Common myeloid progenitor, CD34-positive (primary cell): ENCODE data around the gene IFNA4.
"Not testable (repeated sequence)": the region's sequence is repeated elsewhere in the genome, so short reads cannot be mapped to it uniquely, and the experiment has no call there.

Experiments used
- CTCF ChIA-PET: fragments of 350-600 bp; sonication (Branson Sonifier 250); formaldehyde crosslinking; loops from one replicate; lab custom pipeline; 2021; ENCODE audit warnings: antibody characterized with exemption; lab: Charles Lee
- POLR2A ChIA-PET: fragments of 350-600 bp; sonication (Branson Sonifier 250); formaldehyde crosslinking; loops from one replicate; lab custom pipeline; 2021; ENCODE audit warnings: antibody characterized with exemption; lab: Charles Lee
- DNase-seq, 3 donors: peaks; one replicate each; pipeline versions ENCODE4 v3.0.0 to v3.0.0-alpha.2; 2013
- H3K27ac ChIP-seq, 2 experiments: 1 replicate in 1 of 2; 2 replicates in 1 of 2; pipeline ENCODE4 v1.7.0; 2013; ENCODE audit warnings: inconsistent platforms in 2 of 2, low read length in 2 of 2, mild to moderate bottlenecking in 2 of 2, low read depth in 1 of 2, moderate library complexity in 1 of 2; ENCODE audit not compliant: severe bottlenecking in 2 of 2, insufficient read depth in 1 of 2, poor library complexity in 1 of 2
- H3K27me3 ChIP-seq, 5 experiments: replicated peaks in 2 of 5; 1 replicate in 3 of 5; 2 replicates in 2 of 5; pipeline versions ENCODE4 v1.6.1 to v1.7.0; 2013; ENCODE audit warnings: low read length in 4 of 5, mild to moderate bottlenecking in 2 of 5, moderate library complexity in 2 of 5, inconsistent platforms in 1 of 5; ENCODE audit not compliant: insufficient read depth in 5 of 5, control insufficient read depth in 4 of 5
- H3K36me3 ChIP-seq, 4 experiments: 1 replicate in 2 of 4; 2 replicates in 2 of 4; pipeline versions ENCODE4 v1.6.1 to v1.7.0; 2013; ENCODE audit warnings: low read length in 3 of 4, control low read depth in 1 of 4, mild to moderate bottlenecking in 1 of 4; ENCODE audit not compliant: control insufficient read depth in 4 of 4, insufficient read depth in 4 of 4
- H3K4me1 ChIP-seq, 4 experiments: 1 replicate in 3 of 4; 2 replicates in 1 of 4; pipeline versions ENCODE4 v1.6.1 to v1.7.1; 2013; ENCODE audit warnings: low read length in 3 of 4, mild to moderate bottlenecking in 3 of 4, control low read depth in 1 of 4, inconsistent platforms in 1 of 4, moderate library complexity in 1 of 4; ENCODE audit not compliant: control insufficient read depth in 4 of 4, insufficient read depth in 4 of 4; ENCODE audit errors: control extremely low read depth in 1 of 4
- H3K4me3 ChIP-seq, 7 experiments: 1 replicate in 4 of 7; 2 replicates in 3 of 7; pipeline versions ENCODE4 v1.5.1 to v1.7.0; 2013; ENCODE audit warnings: mild to moderate bottlenecking in 7 of 7, low read length in 6 of 7, moderate library complexity in 6 of 7, inconsistent platforms in 2 of 7, low read depth in 2 of 7, control low read depth in 1 of 7; ENCODE audit not compliant: insufficient read depth in 4 of 7, control insufficient read depth in 1 of 7; ENCODE audit errors: extremely low read depth in 1 of 7
- H3K9me3 ChIP-seq, 5 experiments: 1 replicate in 4 of 5; 2 replicates in 1 of 5; pipeline versions ENCODE4 v1.6.1 to v1.7.1; 2013; ENCODE audit warnings: low read length in 4 of 5, mild to moderate bottlenecking in 2 of 5, inconsistent platforms in 1 of 5, low read depth in 1 of 5, moderate library complexity in 1 of 5; ENCODE audit not compliant: control insufficient read depth in 4 of 5, insufficient read depth in 2 of 5; ENCODE audit errors: control extremely low read depth in 1 of 5
- WGBS: methylation state at CpG from one replicate; pipeline ENCODE4 v1.1.5; 2013; ENCODE audit not compliant: insufficient coverage; 5-methylcytosine and 5-hydroxymethylcytosine counted together

Gene IFNA4

GRCh38 chr9:21213411-21214326, 26.3 kb upstream of the IFNA4 start:
- H3K27ac ChIP-seq, H3K9me3 ChIP-seq, POLR2A ChIA-PET, H3K4me1 ChIP-seq, H3K36me3 ChIP-seq, H3K27me3 ChIP-seq: not testable (repeated sequence)
- peak; percentile 24 to 62 (median 59) for DNase-seq
- peak overlapping the region in 1 of 7 experiments; percentile 42 for H3K4me3 ChIP-seq
- CTCF ChIA-PET: interaction anchor here (0.5 to 1.6 kb wide), 7 partner anchors 10 to 238 kb away, joined by 3 to 5 read pairs (median 3); no protein-coding TSS in a partner anchor
- WGBS: 75% methylated on average over 1 of the region's 5 CpGs

GRCh38 chr9:21212160-21212559, 24.8 kb upstream of the IFNA4 start:
- H3K36me3 ChIP-seq, DNase-seq, H3K4me3 ChIP-seq, H3K4me1 ChIP-seq, H3K9me3 ChIP-seq, H3K27ac ChIP-seq, POLR2A ChIA-PET, H3K27me3 ChIP-seq: not testable (repeated sequence)
- CTCF ChIA-PET: interaction anchor here (0.6 to 2.4 kb wide), 5 partner anchors 8 to 101 kb away, joined by 3 to 5 read pairs (median 5); no protein-coding TSS in a partner anchor
- 100% methylated on average over 1 of the region's 2 CpGs for WGBS

DNA sequence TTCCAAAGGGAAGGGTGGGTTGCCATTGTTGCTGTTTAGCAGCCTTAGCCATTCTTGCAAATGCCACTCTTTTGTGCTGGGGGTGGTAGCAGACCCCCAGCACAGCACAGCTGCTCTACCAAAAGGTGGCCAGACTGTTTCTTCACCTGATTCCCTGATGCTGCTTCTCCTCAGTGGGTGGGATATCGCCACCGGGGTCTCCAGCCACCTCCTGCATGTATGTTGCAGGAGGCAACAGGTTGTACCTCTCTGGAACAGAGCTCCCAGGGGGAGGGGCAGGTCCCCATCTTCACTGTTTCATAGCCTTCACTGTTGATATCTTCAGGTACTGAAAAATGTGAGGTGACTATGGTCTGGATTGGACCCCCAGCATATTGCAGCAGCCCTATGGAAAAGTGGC, 23.4 kb upstream of the IFNA4 start:
- H3K36me3 ChIP-seq, DNase-seq, H3K4me3 ChIP-seq, H3K27me3 ChIP-seq, H3K9me3 ChIP-seq, H3K27ac ChIP-seq, POLR2A ChIA-PET, H3K4me1 ChIP-seq: not testable (repeated sequence)
- CTCF ChIA-PET: interaction anchor here (1.0 to 2.4 kb wide), 3 partner anchors 8 to 31 kb away, joined by 3 to 5 read pairs (median 4); partner anchors contain the start of gene IFNA7
- no CpG with 5 or more reads among the region's 2 CpGs for WGBS

DNA sequence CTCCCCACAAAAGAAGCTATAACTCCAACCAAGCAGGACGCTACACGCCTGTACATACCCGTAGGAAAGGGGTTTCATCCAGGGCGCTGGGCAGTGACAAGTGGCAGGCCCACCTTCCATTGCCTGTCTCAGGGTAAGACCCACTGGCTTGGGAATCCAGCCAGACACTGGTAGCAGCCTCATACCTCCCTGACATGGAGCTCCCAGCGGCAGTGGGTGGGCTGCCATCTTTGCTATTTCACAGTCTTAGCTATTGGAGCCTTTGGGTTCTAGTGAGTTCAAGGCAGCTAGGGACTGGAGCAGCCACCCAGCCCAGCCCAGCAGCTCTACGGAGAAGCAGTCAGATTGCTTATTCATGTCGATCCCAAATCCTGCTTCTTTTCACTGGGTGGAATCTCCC, 22.9 kb upstream of the IFNA4 start:
- H3K9me3 ChIP-seq: no peaks in the 10 kb centered on the region
- WGBS: 100% methylated on average over 7 of the region's 7 CpGs
- no peak overlapping the region for H3K4me3 ChIP-seq
- no peaks in the 10 kb centered on the region for H3K4me1 ChIP-seq
- no peak for DNase-seq
- no peak overlapping the region for H3K27ac ChIP-seq
- ChIA-PET POLR2A (no interaction called here), CTCF (interaction anchor here (1.0 to 1.2 kb wide), 2 partner anchors 8 to 15 kb away, joined by 3 to 4 read pairs; partner anchors contain the start of gene IFNA7)
- no peaks in the 10 kb centered on the region for H3K36me3 ChIP-seq
- no peaks in the 10 kb centered on the region for H3K27me3 ChIP-seq

DNA sequence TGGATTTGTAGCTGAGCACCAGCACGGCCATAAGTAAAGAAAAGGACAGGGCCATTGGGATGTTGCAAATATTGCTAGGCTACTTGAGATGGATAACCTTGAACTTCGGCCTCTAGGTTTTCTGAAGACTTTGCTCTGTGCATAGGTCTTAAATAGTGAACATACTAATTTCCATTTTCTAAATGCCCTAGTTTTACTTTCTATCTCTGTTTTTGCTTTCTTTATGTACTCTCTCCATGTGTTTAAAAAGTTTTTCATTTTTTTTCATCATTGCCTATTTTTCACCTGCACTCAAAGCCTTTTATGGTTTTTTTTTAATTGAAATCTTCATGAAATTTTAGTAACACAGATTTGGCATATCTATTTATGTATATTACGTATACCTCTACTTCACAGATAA, 19.7 kb upstream of the IFNA4 start, which contains the start of gene IFNA10:
Gene IFNA10, minus strand, starts transcription at position 101 of the 400 bp plus-strand sequence. Its CDS starts 46 bp downstream, at position 55.
- H3K27ac ChIP-seq, H3K4me3 ChIP-seq, H3K27me3 ChIP-seq, CTCF ChIA-PET, H3K36me3 ChIP-seq, H3K4me1 ChIP-seq, H3K9me3 ChIP-seq, POLR2A ChIA-PET, DNase-seq: not testable (repeated sequence)
- WGBS: no CpG with 5 or more reads among the region's 3 CpGs

GRCh38 chr9:21205204-21205603, 17.8 kb upstream of the IFNA4 start:
- Histone ChIP-seq H3K36me3 (no peaks in the 10 kb centered on the region), H3K9me3 (no peaks in the 10 kb centered on the region), H3K4me1 (no peaks in the 10 kb centered on the region), H3K27me3 (no peaks in the 10 kb centered on the region), H3K4me3 (no peak overlapping the region), H3K27ac (no peak overlapping the region)
- ChIA-PET POLR2A (no interaction called here), CTCF (no interaction called here)
- no peak for DNase-seq

- H3K4me1 ChIP-seq, POLR2A ChIA-PET, H3K4me3 ChIP-seq, DNase-seq, H3K36me3 ChIP-seq, H3K27ac ChIP-seq, H3K9me3 ChIP-seq, H3K27me3 ChIP-seq: not testable (repeated sequence)
- WGBS: 100% methylated on average over 1 of the region's 4 CpGs
- CTCF ChIA-PET: interaction anchor here (1.0 to 1.6 kb wide), 3 partner anchors 8 to 115 kb away, joined by 3 read pairs; no protein-coding TSS in a partner anchor
These were observed 14.7 kb upstream of the IFNA4 start, which contains the start of gene IFNA7 for GRCh38 chr9:21202105-21202504. TSS of gene IFNA7 (minus strand) at chr9:21202205. CDS start at chr9:21202165, 40 bp downstream.
